Measurements from ENCODE around the gene GZMM. TPM values are rescaled to one million over a fixed set of nuclear protein-coding genes. Genes with fewer than 3 reads are reported as not detected.

GZMM gene
- total RNA-seq, 1 experiment from 2014 or later = 0.59 TPM

- H3K36me3 ChIP-seq (ENCODE audit: control insufficient read depth in 1 of 2, insufficient read depth in 2 of 2, low read length in 2 of 2) = no peaks in the 10 kb centered on the region
- no peaks in the 10 kb centered on the region for H3K4me1 ChIP-seq (ENCODE audit: control insufficient read depth in 1 of 2, insufficient read depth in 2 of 2, low read length in 2 of 2)
- H3K9ac ChIP-seq (ENCODE audit: low read length) = no peak overlapping the region
- H3K4me2 ChIP-seq (ENCODE audit: low read length) = no peak overlapping the region
- H3K4me3 ChIP-seq (replicated peaks in 1 of 2; ENCODE audit: low read depth in 1 of 2, low read length in 2 of 2) = no peak overlapping the region
- intact Hi-C loops (cut with micrococcal nuclease) = no loop called here
- ChIA-PET CTCF (no interaction called here), POLR2A (no interaction called here), RAD21 (ENCODE audit: low non-redundant PET in 1 of 2, low total read pairs in 2 of 2, uncharacterized antibody in 2 of 2, unreplicated experiment in 2 of 2) (no interaction called here)
- H3K9me2 ChIP-seq (ENCODE audit: insufficient read depth) = no peaks in the 10 kb centered on the region
- no TSS peak for BruUV-seq (replicated peaks)
- no peak for DNase-seq (ENCODE audit: low read depth, low spot score)
- TF ChIP-seq CBX3 (IDR thresholded peaks at IDR 0.05; ENCODE audit: low read depth) (no peak), CEBPB (IDR thresholded peaks at IDR 0.05; ENCODE audit: low read depth) (no peak), YY1 (IDR thresholded peaks at IDR 0.05; ENCODE audit: extremely low read depth, insufficient replicate concordance, low read depth, low read length) (no peak), EZH2phosphoT487 (IDR thresholded peaks at IDR 0.05; ENCODE audit: borderline replicate concordance) (no peak), ZNF274 (IDR thresholded peaks at IDR 0.05; ENCODE audit: low read depth, low read length) (no peak), POLR2AphosphoS5 (IDR thresholded peaks at IDR 0.05; ENCODE audit: low read depth, low read length) (no peak), SRF (IDR thresholded peaks at IDR 0.05; ENCODE audit: low read depth) (no peak), ATF3 (IDR thresholded peaks at IDR 0.05) (no peak)
- TF ChIP-seq, protein P1, sequence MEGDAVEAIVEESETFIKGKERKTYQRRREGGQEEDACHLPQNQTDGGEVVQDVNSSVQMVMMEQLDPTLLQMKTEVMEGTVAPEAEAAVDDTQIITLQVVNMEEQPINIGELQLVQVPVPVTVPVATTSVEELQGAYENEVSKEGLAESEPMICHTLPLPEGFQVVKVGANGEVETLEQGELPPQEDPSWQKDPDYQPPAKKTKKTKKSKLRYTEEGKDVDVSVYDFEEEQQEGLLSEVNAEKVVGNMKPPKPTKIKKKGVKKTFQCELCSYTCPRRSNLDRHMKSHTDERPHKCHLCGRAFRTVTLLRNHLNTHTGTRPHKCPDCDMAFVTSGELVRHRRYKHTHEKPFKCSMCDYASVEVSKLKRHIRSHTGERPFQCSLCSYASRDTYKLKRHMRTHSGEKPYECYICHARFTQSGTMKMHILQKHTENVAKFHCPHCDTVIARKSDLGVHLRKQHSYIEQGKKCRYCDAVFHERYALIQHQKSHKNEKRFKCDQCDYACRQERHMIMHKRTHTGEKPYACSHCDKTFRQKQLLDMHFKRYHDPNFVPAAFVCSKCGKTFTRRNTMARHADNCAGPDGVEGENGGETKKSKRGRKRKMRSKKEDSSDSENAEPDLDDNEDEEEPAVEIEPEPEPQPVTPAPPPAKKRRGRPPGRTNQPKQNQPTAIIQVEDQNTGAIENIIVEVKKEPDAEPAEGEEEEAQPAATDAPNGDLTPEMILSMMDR (IDR thresholded peaks at IDR 0.05 in 2 of 3, conservative IDR thresholded peaks at IDR 0.05 in 1 of 3; ENCODE audit: borderline replicate concordance in 1 of 3, insufficient read depth in 1 of 3, low read depth in 2 of 3, low read length in 2 of 3) = no peak
- TF ChIP-seq, protein P2, sequence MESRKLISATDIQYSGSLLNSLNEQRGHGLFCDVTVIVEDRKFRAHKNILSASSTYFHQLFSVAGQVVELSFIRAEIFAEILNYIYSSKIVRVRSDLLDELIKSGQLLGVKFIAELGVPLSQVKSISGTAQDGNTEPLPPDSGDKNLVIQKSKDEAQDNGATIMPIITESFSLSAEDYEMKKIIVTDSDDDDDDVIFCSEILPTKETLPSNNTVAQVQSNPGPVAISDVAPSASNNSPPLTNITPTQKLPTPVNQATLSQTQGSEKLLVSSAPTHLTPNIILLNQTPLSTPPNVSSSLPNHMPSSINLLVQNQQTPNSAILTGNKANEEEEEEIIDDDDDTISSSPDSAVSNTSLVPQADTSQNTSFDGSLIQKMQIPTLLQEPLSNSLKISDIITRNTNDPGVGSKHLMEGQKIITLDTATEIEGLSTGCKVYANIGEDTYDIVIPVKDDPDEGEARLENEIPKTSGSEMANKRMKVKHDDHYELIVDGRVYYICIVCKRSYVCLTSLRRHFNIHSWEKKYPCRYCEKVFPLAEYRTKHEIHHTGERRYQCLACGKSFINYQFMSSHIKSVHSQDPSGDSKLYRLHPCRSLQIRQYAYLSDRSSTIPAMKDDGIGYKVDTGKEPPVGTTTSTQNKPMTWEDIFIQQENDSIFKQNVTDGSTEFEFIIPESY (IDR thresholded peaks at IDR 0.05; ENCODE audit: extremely low read depth, insufficient replicate concordance, low read length) = no peak
- no peaks in the 10 kb centered on the region for H4K20me1 ChIP-seq (ENCODE audit: insufficient read depth)
- ATAC-seq = no peak
- no peaks in the 10 kb centered on the region for H3K9me3 ChIP-seq (ENCODE audit: control insufficient read depth in 1 of 2, insufficient read depth in 1 of 2, low read depth in 1 of 2, low read length in 2 of 2)
- H3K27me3 ChIP-seq (ENCODE audit: insufficient read depth, low read length) = no peaks in the 10 kb centered on the region
- H3K27ac ChIP-seq (ENCODE audit: low read depth, low read length) = no peak overlapping the region
- no peak overlapping the region for H2AFZ ChIP-seq (ENCODE audit: low read depth, low read length, poor library complexity, severe bottlenecking)
- no peaks in the 10 kb centered on the region for H3K79me2 ChIP-seq (ENCODE audit: insufficient read depth, low read length)
These were observed 24.4 kb upstream of the GZMM start for GRCh38 chr19:519449-519865.

All from HCT116 (cell line).